Breast epithelium (tissue), 4 donors: ENCODE results near the gene DTNA. TPM values are rescaled to one million over a fixed set of nuclear protein-coding genes. Genes with fewer than 3 reads are reported as not detected.
"Not testable (repeated sequence)": the region's sequence is repeated elsewhere in the genome, so short reads cannot be mapped to it uniquely, and the experiment has no call there.

Experiments
- DNase-seq, 2 donors: peaks; one replicate each; pipeline ENCODE4 v3.0.0-alpha.2; 2019; ENCODE audit warnings: low spot score in 2 of 2
- H3K27ac ChIP-seq, 2 donors: fragments of 200-600 bp; sonication (generic) in 1 of 2; one replicate each; pipeline ENCODE4 v1.5.1; 2016 to 2019; ENCODE audit warnings: mild to moderate bottlenecking in 1 of 2
- H3K27me3 ChIP-seq, 2 donors: fragments of 200-600 bp; sonication (generic) in 1 of 2; one replicate each; pipeline versions ENCODE4 v1.5.1 to v1.6.0; 2017 to 2019; ENCODE audit warnings: control low read depth in 1 of 2, mild to moderate bottlenecking in 1 of 2
- H3K36me3 ChIP-seq: fragments of 200-600 bp; one replicate; pipeline ENCODE4 v1.5.1; 2019
- H3K4me1 ChIP-seq, 2 donors: fragments of 200-600 bp; sonication (generic); one replicate each; pipeline ENCODE4 v1.5.1; 2016 to 2019; ENCODE audit warnings: control low read depth in 1 of 2
- H3K4me3 ChIP-seq, 3 donors: fragments of 200-600 bp; sonication (generic); 1 replicate in 2 of 3; 2 replicates in 1 of 3; pipeline ENCODE4 v1.5.1; 2016 to 2019; ENCODE audit warnings: mild to moderate bottlenecking in 3 of 3, moderate library complexity in 2 of 3
- H3K9me3 ChIP-seq, 2 donors: fragments of 200-600 bp; sonication (generic) in 1 of 2; one replicate each; pipeline ENCODE4 v1.5.1; 2016 to 2019; ENCODE audit warnings: control low read depth in 1 of 2
- CTCF ChIP-seq, 3 donors: fragments of 450-650 bp; IDR thresholded peaks; one replicate each; pipeline ENCODE4 v1.5.1; 2016 to 2017; ENCODE audit warnings: antibody characterized with exemption in 3 of 3, mild to moderate bottlenecking in 3 of 3, moderate library complexity in 3 of 3
- POLR2A ChIP-seq: fragments of 450-650 bp; IDR thresholded peaks from one replicate; pipeline ENCODE4 v1.6.1; 2016; ENCODE audit warnings: antibody characterized with exemption, mild to moderate bottlenecking, moderate library complexity
- POLR2AphosphoS5 ChIP-seq, 3 donors: sonication (generic); formaldehyde crosslinking; IDR thresholded peaks; one replicate each; pipeline ENCODE4 v1.6.1; 2017; ENCODE audit warnings: antibody characterized with exemption in 3 of 3
- intact Hi-C: fragments of 100-400 bp; cut with DNase I; formaldehyde crosslinking; loops from one replicate; pipeline ENCODE4 v1.15.1; 2023; ENCODE audit warnings: low total_unique reads
- total RNA-seq, 3 donors: library from RNA; depleted of rRNA; stranded (reverse); fragments of >200 nt; gene quantifications; one replicate each; pipeline ENCODE4 v1.1.0, GENCODE V29; 2016

The DTNA gene
- total RNA-seq, 3 donors from 2014 or later, result 14.4 to 40.5 (median 17.9) TPM

- H3K4me3 ChIP-seq, result no peak overlapping the region
- no peaks in the 10 kb centered on the region for H3K9me3 ChIP-seq
- H3K36me3 ChIP-seq, result no peaks in the 10 kb centered on the region
- no peak for DNase-seq
- intact Hi-C loops, result no loop called here
- no peak for TF ChIP-seq CTCF (IDR thresholded peaks at IDR 0.05)
- no peak for TF ChIP-seq POLR2A
- TF ChIP-seq POLR2AphosphoS5 (IDR thresholded peaks at IDR 0.05), result no peak
- H3K27ac ChIP-seq, result no peak overlapping the region
- no peaks in the 10 kb centered on the region for H3K4me1 ChIP-seq
- H3K27me3 ChIP-seq, result no peaks in the 10 kb centered on the region
Measured at GRCh38 chr18:34726286-34727004, 16.3 kb downstream of the DTNA start.

- Histone ChIP-seq H3K27me3 (no peaks in the 10 kb centered on the region), H3K27ac (no peak overlapping the region), H3K4me3 (no peak overlapping the region), H3K9me3 (no peaks in the 10 kb centered on the region), H3K36me3 (no peaks in the 10 kb centered on the region), H3K4me1 (no peaks in the 10 kb centered on the region)
- intact Hi-C loops, result no loop called here
- no peak for DNase-seq
- TF ChIP-seq POLR2A (no peak), CTCF (IDR thresholded peaks at IDR 0.05) (peak in 2 of 3 donors; percentile 30 to 37)
Measured at GRCh38 chr18:34729264-34729663, 19.2 kb downstream of the DTNA start.

- Histone ChIP-seq H3K36me3 (no peaks in the 10 kb centered on the region), H3K27ac (no peak overlapping the region)
Measured at GRCh38 chr18:34729740-34730355, 19.8 kb downstream of the DTNA start.

GRCh38 chr18:34730774-34731173 lies 20.7 kb downstream of the DTNA start:
- no peaks in the 10 kb centered on the region for H3K4me1 ChIP-seq
- TF ChIP-seq POLR2AphosphoS5 (IDR thresholded peaks at IDR 0.05) (no peak), CTCF (IDR thresholded peaks at IDR 0.05) (no peak), POLR2A (no peak)
- H3K27me3 ChIP-seq, result no peaks in the 10 kb centered on the region
- no peak for DNase-seq
- intact Hi-C loops, result no loop called here
- no peak overlapping the region for H3K4me3 ChIP-seq
- no peaks in the 10 kb centered on the region for H3K36me3 ChIP-seq
- H3K27ac ChIP-seq, result no peak overlapping the region
- H3K9me3 ChIP-seq, result no peaks in the 10 kb centered on the region

More at GRCh38 chr18:34729740-34730355, 19.8 kb downstream of the DTNA start:
- H3K4me3 ChIP-seq, result no peak overlapping the region
- TF ChIP-seq CTCF (IDR thresholded peaks at IDR 0.05) (no peak), POLR2A (no peak)
- intact Hi-C loops, result no loop called here
- H3K9me3 ChIP-seq, result no peaks in the 10 kb centered on the region
- H3K27me3 ChIP-seq, result no peaks in the 10 kb centered on the region
- H3K4me1 ChIP-seq, result no peaks in the 10 kb centered on the region
- no peak for DNase-seq

- TF ChIP-seq POLR2AphosphoS5 (IDR thresholded peaks at IDR 0.05) (no peak), CTCF (IDR thresholded peaks at IDR 0.05) (no peak)
- H3K27ac ChIP-seq, result no peak overlapping the region
- DNase-seq, result no peak
- no peaks in the 10 kb centered on the region for H3K27me3 ChIP-seq
- H3K4me1 ChIP-seq, result no peaks in the 10 kb centered on the region
- H3K9me3 ChIP-seq, result no peaks in the 10 kb centered on the region
- intact Hi-C loops, result no loop called here
- no peaks in the 10 kb centered on the region for H3K36me3 ChIP-seq
- H3K4me3 ChIP-seq, result no peak overlapping the region
Measured at GRCh38 chr18:34734056-34734455, 24.0 kb downstream of the DTNA start.

- H3K36me3 ChIP-seq, H3K9me3 ChIP-seq, H3K27me3 ChIP-seq, intact Hi-C loops, H3K4me1 ChIP-seq, DNase-seq, H3K4me3 ChIP-seq, H3K27ac ChIP-seq: not testable (repeated sequence)
Measured at GRCh38 chr18:34734526-34734925, 24.4 kb downstream of the DTNA start.
